HG03039 (cell line): ENCODE data around the gene SPAG8.
A peak's percentile ranks its signal among the peaks of the same experiment; 100 is the strongest.

Experiments used
- ATAC-seq: cut with Tn5 transposase; IDR thresholded peaks from one replicate; pipeline ENCODE4 v1.9.1; 2021; ENCODE audit warnings: mild to moderate bottlenecking, moderate library complexity; ENCODE audit not compliant: unreplicated experiment

SPAG8 gene

GRCh38 chr9:35812025-35812602 is at the start of gene SPAG8:
SPAG8 (minus strand) TSS chr9:35812262; CDS start chr9:35812147, 115 bp downstream.
- ATAC-seq, result peak; percentile 54

GRCh38 chr9:35861161-35861897 is 49.3 kb upstream of the SPAG8 start:
- ATAC-seq, result no peak

- ATAC-seq, result no peak
Measured at GRCh38 chr9:35859990-35860339, 47.9 kb upstream of the SPAG8 start.

- ATAC-seq, result no peak
Measured at GRCh38 chr9:35859310-35859989, 47.4 kb upstream of the SPAG8 start.

- no peak for ATAC-seq
Measured at GRCh38 chr9:35858458-35858857, 46.4 kb upstream of the SPAG8 start.

GRCh38 chr9:35856882-35857281 is 44.8 kb upstream of the SPAG8 start:
- ATAC-seq, result no peak

GRCh38 chr9:35856206-35856605 is 44.1 kb upstream of the SPAG8 start:
- ATAC-seq, result no peak

- no peak for ATAC-seq
Measured at GRCh38 chr9:35854091-35854762, 42.2 kb upstream of the SPAG8 start.

- ATAC-seq, result no peak
Measured at GRCh38 chr9:35852876-35853865, 41.1 kb upstream of the SPAG8 start.

- ATAC-seq, result no peak
Measured at GRCh38 chr9:35852267-35852815, 40.3 kb upstream of the SPAG8 start.

- ATAC-seq, result peak; percentile 82
Measured at GRCh38 chr9:35847792-35848572, 35.9 kb upstream of the SPAG8 start.

- ATAC-seq, result no peak
Measured at GRCh38 chr9:35845824-35846771, 34.0 kb upstream of the SPAG8 start.

- no peak for ATAC-seq
Measured at GRCh38 chr9:35844628-35845270, 32.7 kb upstream of the SPAG8 start.

- ATAC-seq, result peak; percentile 64
Measured at GRCh38 chr9:35842795-35843194, 30.7 kb upstream of the SPAG8 start.

GRCh38 chr9:35842020-35842745 is 30.1 kb upstream of the SPAG8 start:
- no peak for ATAC-seq

GRCh38 chr9:35841645-35841900 is 29.5 kb upstream of the SPAG8 start:
- ATAC-seq, result no peak

- no peak for ATAC-seq
Measured at GRCh38 chr9:35840881-35841644, 29.0 kb upstream of the SPAG8 start.
